Thyroid gland (tissue), 4 donors: Measurements from ENCODE around the gene OTOF.

Experiments
- CTCF ChIP-seq, 6 experiments: fragments of 200-600 bp in 3 of 6; fragments of 450-650 bp in 3 of 6; sonication (generic) in 3 of 6; IDR thresholded peaks; one replicate each; pipeline ENCODE4 v1.5.1; 2016 to 2019; ENCODE audit warnings: antibody characterized with exemption in 6 of 6, mild to moderate bottlenecking in 2 of 6, inconsistent platforms in 1 of 6, moderate library complexity in 1 of 6
- POLR2A ChIP-seq, 2 donors: fragments of 450-650 bp; IDR thresholded peaks; one replicate each; pipeline ENCODE4 v1.6.1; 2017; ENCODE audit warnings: antibody characterized with exemption in 2 of 2, mild to moderate bottlenecking in 2 of 2, moderate library complexity in 1 of 2

GRCh38 chr2:26442707-26443106 is 35.2 kb downstream of the OTOF start:
- TF ChIP-seq POLR2A (IDR thresholded peaks at IDR 0.05): no peak
- no peak for TF ChIP-seq CTCF (IDR thresholded peaks at IDR 0.05)
